Mesothelial cell of epicardium (in vitro differentiated cells): ENCODE measurements around the gene KCTD20. TPM values are rescaled to one million over a fixed set of nuclear protein-coding genes. Genes with fewer than 3 reads are reported as not detected.

Source experiments
- DNase-seq, 2 experiments: peaks; one replicate each; pipeline ENCODE4 v3.0.0; 2021; ENCODE audit warnings: low spot score in 2 of 2; ENCODE audit not compliant: unreplicated experiment in 2 of 2
- H3K27ac Mint-ChIP-seq: 2 replicates; pipeline ENCODE4 v1.8.0; 2021; ENCODE audit warnings: mixed read lengths
- H3K27me3 Mint-ChIP-seq: 2 replicates; pipeline ENCODE4 v1.8.0; 2021; ENCODE audit warnings: low read depth, mixed read lengths
- H3K36me3 Mint-ChIP-seq: 2 replicates; pipeline ENCODE4 v1.8.0; 2021; ENCODE audit warnings: mixed read lengths
- H3K4me1 Mint-ChIP-seq: 2 replicates; pipeline ENCODE4 v1.8.0; 2021; ENCODE audit warnings: mixed read lengths
- H3K4me3 Mint-ChIP-seq: 2 replicates; pipeline ENCODE4 v1.8.0; 2021; ENCODE audit warnings: mild to moderate bottlenecking, moderate library complexity, mixed read lengths
- H3K9me3 Mint-ChIP-seq: 2 replicates; pipeline ENCODE4 v1.8.0; 2021; ENCODE audit warnings: mixed read lengths
- total RNA-seq: library from RNA; stranded (reverse); gene quantifications from 3 replicates; pipeline ENCODE4 v1.2.1, GENCODE V29; 2021
- TF ChIP-seq, protein P1 (sequence below): fragments of 200-600 bp; sonication (generic); IDR thresholded peaks from one replicate; pipeline ENCODE4 v1.5.0; 2021; ENCODE audit warnings: antibody characterized with exemption; ENCODE audit not compliant: unreplicated experiment

Gene KCTD20
- total RNA-seq, 1 donor from 2014 or later, result 39.9 TPM

DNA sequence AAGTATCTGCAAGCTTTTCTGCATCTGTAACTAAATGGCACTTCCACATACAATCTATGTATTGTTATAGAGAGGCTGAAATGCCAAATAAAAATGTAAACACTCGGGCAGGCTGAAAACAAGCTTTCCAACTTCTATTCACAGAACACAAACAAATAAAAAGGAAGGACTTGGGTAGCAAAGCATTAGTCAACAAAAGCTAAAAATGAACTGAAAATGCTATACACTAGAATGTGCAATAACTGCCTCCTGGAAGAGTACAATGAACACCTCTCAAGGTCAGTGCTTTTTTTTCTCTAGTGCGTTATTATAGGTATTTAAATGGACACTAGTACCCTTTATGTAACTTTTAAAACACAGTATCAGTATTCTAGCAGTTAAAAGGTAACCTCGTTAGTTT lies 73.0 kb downstream of the KCTD20 start:
- H3K4me3 Mint-ChIP-seq, result no peak overlapping the region
- no peaks in the 10 kb centered on the region for H3K9me3 Mint-ChIP-seq
- peaks cover 31% of the 10 kb centered on the region for H3K36me3 Mint-ChIP-seq
- H3K4me1 Mint-ChIP-seq, result no peaks in the 10 kb centered on the region
- no peak for DNase-seq
- no peaks in the 10 kb centered on the region for H3K27me3 Mint-ChIP-seq
- TF ChIP-seq, protein P1, sequence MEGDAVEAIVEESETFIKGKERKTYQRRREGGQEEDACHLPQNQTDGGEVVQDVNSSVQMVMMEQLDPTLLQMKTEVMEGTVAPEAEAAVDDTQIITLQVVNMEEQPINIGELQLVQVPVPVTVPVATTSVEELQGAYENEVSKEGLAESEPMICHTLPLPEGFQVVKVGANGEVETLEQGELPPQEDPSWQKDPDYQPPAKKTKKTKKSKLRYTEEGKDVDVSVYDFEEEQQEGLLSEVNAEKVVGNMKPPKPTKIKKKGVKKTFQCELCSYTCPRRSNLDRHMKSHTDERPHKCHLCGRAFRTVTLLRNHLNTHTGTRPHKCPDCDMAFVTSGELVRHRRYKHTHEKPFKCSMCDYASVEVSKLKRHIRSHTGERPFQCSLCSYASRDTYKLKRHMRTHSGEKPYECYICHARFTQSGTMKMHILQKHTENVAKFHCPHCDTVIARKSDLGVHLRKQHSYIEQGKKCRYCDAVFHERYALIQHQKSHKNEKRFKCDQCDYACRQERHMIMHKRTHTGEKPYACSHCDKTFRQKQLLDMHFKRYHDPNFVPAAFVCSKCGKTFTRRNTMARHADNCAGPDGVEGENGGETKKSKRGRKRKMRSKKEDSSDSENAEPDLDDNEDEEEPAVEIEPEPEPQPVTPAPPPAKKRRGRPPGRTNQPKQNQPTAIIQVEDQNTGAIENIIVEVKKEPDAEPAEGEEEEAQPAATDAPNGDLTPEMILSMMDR, result no peak
- no peak overlapping the region for H3K27ac Mint-ChIP-seq

DNA sequence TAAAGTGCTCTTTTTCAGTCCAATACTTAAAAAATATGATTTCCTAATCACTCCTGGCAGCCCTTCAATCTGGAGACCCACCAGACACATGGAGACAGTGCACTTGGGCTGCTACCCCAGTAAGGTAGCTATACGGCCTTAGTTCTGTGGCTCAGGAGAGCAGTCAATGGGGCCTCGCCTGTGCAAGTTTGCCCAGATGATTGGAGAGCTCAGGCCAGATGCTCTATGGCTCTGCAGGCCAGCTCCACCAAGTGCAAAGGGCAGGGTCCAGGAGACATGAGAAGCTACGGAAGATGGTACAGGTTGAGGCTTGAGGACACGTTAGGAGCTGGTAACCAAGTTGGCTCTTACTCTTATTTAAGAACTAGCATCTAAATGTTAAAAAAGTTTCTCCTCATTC lies 73.8 kb downstream of the KCTD20 start:
- no peak for DNase-seq
- no peaks in the 10 kb centered on the region for H3K27me3 Mint-ChIP-seq
- H3K27ac Mint-ChIP-seq, result no peak overlapping the region
- H3K36me3 Mint-ChIP-seq, result peaks cover 31% of the 10 kb centered on the region
- H3K9me3 Mint-ChIP-seq, result no peaks in the 10 kb centered on the region
- TF ChIP-seq, protein P1, result no peak
- no peaks in the 10 kb centered on the region for H3K4me1 Mint-ChIP-seq
- H3K4me3 Mint-ChIP-seq, result no peak overlapping the region

- DNase-seq, result no peak
- TF ChIP-seq, protein P1, result no peak
- no peaks in the 10 kb centered on the region for H3K27me3 Mint-ChIP-seq
- H3K4me3 Mint-ChIP-seq, result no peak overlapping the region
- no peaks in the 10 kb centered on the region for H3K4me1 Mint-ChIP-seq
- H3K36me3 Mint-ChIP-seq, result peaks cover 31% of the 10 kb centered on the region
- no peak overlapping the region for H3K27ac Mint-ChIP-seq
- no peaks in the 10 kb centered on the region for H3K9me3 Mint-ChIP-seq
Measured at GRCh38 chr6:36516988-36517387, 74.2 kb downstream of the KCTD20 start.

DNA sequence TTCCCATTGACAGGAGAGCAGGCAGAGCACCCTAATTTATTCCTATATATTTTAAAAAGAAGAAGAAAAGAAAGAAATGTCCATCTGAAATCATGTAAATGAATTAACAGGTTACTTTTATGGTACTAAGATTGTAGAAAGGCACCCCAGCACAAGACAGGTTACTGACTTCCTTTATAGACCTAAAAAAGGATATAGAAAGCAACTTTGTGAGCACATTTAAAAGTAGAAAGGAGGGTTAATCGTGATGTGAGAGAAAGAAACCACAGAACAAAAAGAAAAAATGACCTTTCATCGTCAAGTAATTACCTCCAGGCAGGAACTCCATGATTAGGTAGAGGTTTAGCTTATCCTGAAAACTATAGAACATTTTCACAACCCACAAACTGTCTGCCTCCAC lies 74.6 kb downstream of the KCTD20 start:
- H3K36me3 Mint-ChIP-seq, result peaks cover 31% of the 10 kb centered on the region
- H3K9me3 Mint-ChIP-seq, result no peaks in the 10 kb centered on the region
- no peak for DNase-seq
- H3K4me3 Mint-ChIP-seq, result no peak overlapping the region
- no peaks in the 10 kb centered on the region for H3K4me1 Mint-ChIP-seq
- no peak overlapping the region for H3K27ac Mint-ChIP-seq
- no peaks in the 10 kb centered on the region for H3K27me3 Mint-ChIP-seq
- TF ChIP-seq, protein P1, result no peak

- H3K36me3 Mint-ChIP-seq, result peaks cover 37% of the 10 kb centered on the region
- peaks cover 2% of the 10 kb centered on the region for H3K4me1 Mint-ChIP-seq
Measured at GRCh38 chr6:36519352-36519751, 76.6 kb downstream of the KCTD20 start.

More at GRCh38 chr6:36519352-36519751, 76.6 kb downstream of the KCTD20 start:
- Mint-ChIP-seq H3K4me3 (no peak overlapping the region), H3K9me3 (no peaks in the 10 kb centered on the region), H3K27me3 (no peaks in the 10 kb centered on the region), H3K27ac (no peak overlapping the region)
- TF ChIP-seq, protein P1, result no peak
- no peak for DNase-seq
